ENCODE results near the gene ANO7. TPM values are rescaled to one million over a fixed set of nuclear protein-coding genes. Genes with fewer than 3 reads are reported as not detected.

Gene ANO7
- total and polyA plus RNA-seq, 2 of the 13 experiments (the other 11 are each of a cell fraction or from before 2014, with no cell fraction given) = 4.1 to 4.9 TPM

- TF ChIP-seq TFDP2 (CRISPR knock-in tag; IDR thresholded peaks at IDR 0.05) (peak; percentile 86), MLXIP (CRISPR knock-in tag; IDR thresholded peaks at IDR 0.05; ENCODE audit: borderline replicate concordance) (no peak), TGIF2 (CRISPR knock-in tag; IDR thresholded peaks at IDR 0.05) (peak; percentile 81), ZSCAN9 (CRISPR knock-in tag; IDR thresholded peaks at IDR 0.05; ENCODE audit: borderline replicate concordance) (peak; percentile 33; the same call in 1 of the 2 replicates), JARID2 (CRISPR knock-in tag; IDR thresholded peaks at IDR 0.05; ENCODE audit: insufficient replicate concordance) (peak; percentile 83), ZNF557 (CRISPR knock-in tag; IDR thresholded peaks at IDR 0.05) (no peak), BHLHE40 (IDR thresholded peaks at IDR 0.05; ENCODE audit: low read length) (no peak), ZNF652 (CRISPR knock-in tag; IDR thresholded peaks at IDR 0.05; ENCODE audit: borderline replicate concordance, low read depth) (no peak), ZBTB43 (CRISPR knock-in tag; conservative IDR thresholded peaks at IDR 0.05) (0 out of 2 replicates have a peak, but pooled peaks have one; percentile 25), ZBTB21 (CRISPR knock-in tag; IDR thresholded peaks at IDR 0.05) (no peak), ZHX2 (IDR thresholded peaks at IDR 0.05; ENCODE audit: low read depth) (0 out of 2 replicates have a peak, but pooled peaks have one; percentile 28), ZHX2 (CRISPR knock-in tag; IDR thresholded peaks at IDR 0.05; ENCODE audit: borderline replicate concordance) (no peak), DBP (CRISPR knock-in tag; IDR thresholded peaks at IDR 0.05; ENCODE audit: not compliant biosample characterization) (peak; percentile 79)
- TF ChIP-seq, protein P1, sequence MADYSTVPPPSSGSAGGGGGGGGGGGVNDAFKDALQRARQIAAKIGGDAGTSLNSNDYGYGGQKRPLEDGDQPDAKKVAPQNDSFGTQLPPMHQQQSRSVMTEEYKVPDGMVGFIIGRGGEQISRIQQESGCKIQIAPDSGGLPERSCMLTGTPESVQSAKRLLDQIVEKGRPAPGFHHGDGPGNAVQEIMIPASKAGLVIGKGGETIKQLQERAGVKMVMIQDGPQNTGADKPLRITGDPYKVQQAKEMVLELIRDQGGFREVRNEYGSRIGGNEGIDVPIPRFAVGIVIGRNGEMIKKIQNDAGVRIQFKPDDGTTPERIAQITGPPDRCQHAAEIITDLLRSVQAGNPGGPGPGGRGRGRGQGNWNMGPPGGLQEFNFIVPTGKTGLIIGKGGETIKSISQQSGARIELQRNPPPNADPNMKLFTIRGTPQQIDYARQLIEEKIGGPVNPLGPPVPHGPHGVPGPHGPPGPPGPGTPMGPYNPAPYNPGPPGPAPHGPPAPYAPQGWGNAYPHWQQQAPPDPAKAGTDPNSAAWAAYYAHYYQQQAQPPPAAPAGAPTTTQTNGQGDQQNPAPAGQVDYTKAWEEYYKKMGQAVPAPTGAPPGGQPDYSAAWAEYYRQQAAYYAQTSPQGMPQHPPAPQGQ (CRISPR knock-in tag; IDR thresholded peaks at IDR 0.05; ENCODE audit: borderline replicate concordance) = no peak
Observed at GRCh38 chr2:241217320-241218031, 29.0 kb downstream of the ANO7 start (continued).
